ENCODE results near the gene WDFY1.

Gene WDFY1

GRCh38 chr2:223856584-223856983 is 88.6 kb downstream of the WDFY1 start:
- no peak for DNase-seq (ENCODE audit: low read depth)

GRCh38 chr2:223856021-223856420 is 89.1 kb downstream of the WDFY1 start:
- DNase-seq (ENCODE audit: low read depth): no peak

GRCh38 chr2:223855426-223855825 is 89.7 kb downstream of the WDFY1 start:
- no peak for DNase-seq (ENCODE audit: low read depth)

GRCh38 chr2:223854741-223855140 is 90.4 kb downstream of the WDFY1 start:
- DNase-seq (ENCODE audit: low read depth): no peak

GRCh38 chr2:223853425-223853837 is 91.7 kb downstream of the WDFY1 start:
- DNase-seq (ENCODE audit: low read depth): no peak

GRCh38 chr2:223852281-223852795 is 92.8 kb downstream of the WDFY1 start:
- DNase-seq (ENCODE audit: low read depth): no peak

GRCh38 chr2:223847410-223847809 is 97.7 kb downstream of the WDFY1 start:
- no peak for DNase-seq (ENCODE audit: low read depth)

GRCh38 chr2:223846515-223846914 is 98.6 kb downstream of the WDFY1 start:
- peak; percentile 93 for DNase-seq (ENCODE audit: low read depth)

GRCh38 chr2:223841436-223842190 is 103.5 kb downstream of the WDFY1 start:
- no peak for DNase-seq (ENCODE audit: low read depth)

- no peak for DNase-seq (ENCODE audit: low read depth)
Observed at GRCh38 chr2:223837287-223838061, 107.7 kb downstream of the WDFY1 start, which contains the start of gene AP1S3. Gene AP1S3 (minus strand): TSS chr2:223837582. CDS start chr2:223837450, 132 bp downstream.

- DNase-seq (ENCODE audit: low read depth): no peak
Observed at GRCh38 chr2:223835701-223836532, 109.2 kb downstream of the WDFY1 start.

GRCh38 chr2:223834431-223834830 is 110.7 kb downstream of the WDFY1 start:
- no peak for DNase-seq (ENCODE audit: low read depth)

GRCh38 chr2:223832241-223832903 is 112.8 kb downstream of the WDFY1 start:
- DNase-seq (ENCODE audit: low read depth): no peak

- no peak for DNase-seq (ENCODE audit: low read depth)
Observed at GRCh38 chr2:223829128-223829527, 116.0 kb downstream of the WDFY1 start.

- DNase-seq (ENCODE audit: low read depth): no peak
Observed at GRCh38 chr2:223828314-223828713, 116.8 kb downstream of the WDFY1 start.

- DNase-seq (ENCODE audit: low read depth): no peak
Observed at GRCh38 chr2:223826995-223827394, 118.1 kb downstream of the WDFY1 start.
